GM19023 (cell line): ENCODE results near the gene TBX22.
"Not testable (repeated sequence)": the region's sequence is repeated elsewhere in the genome, so short reads cannot be mapped to it uniquely, and the experiment has no call there.

Experiments used
- ATAC-seq: cut with Tn5 transposase; IDR thresholded peaks from one replicate; pipeline ENCODE4 v1.9.1; 2021; ENCODE audit warnings: mild to moderate bottlenecking, moderate library complexity; ENCODE audit not compliant: unreplicated experiment

The TBX22 gene, protein sequence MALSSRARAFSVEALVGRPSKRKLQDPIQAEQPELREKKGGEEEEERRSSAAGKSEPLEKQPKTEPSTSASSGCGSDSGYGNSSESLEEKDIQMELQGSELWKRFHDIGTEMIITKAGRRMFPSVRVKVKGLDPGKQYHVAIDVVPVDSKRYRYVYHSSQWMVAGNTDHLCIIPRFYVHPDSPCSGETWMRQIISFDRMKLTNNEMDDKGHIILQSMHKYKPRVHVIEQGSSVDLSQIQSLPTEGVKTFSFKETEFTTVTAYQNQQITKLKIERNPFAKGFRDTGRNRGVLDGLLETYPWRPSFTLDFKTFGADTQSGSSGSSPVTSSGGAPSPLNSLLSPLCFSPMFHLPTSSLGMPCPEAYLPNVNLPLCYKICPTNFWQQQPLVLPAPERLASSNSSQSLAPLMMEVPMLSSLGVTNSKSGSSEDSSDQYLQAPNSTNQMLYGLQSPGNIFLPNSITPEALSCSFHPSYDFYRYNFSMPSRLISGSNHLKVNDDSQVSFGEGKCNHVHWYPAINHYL

DNA sequence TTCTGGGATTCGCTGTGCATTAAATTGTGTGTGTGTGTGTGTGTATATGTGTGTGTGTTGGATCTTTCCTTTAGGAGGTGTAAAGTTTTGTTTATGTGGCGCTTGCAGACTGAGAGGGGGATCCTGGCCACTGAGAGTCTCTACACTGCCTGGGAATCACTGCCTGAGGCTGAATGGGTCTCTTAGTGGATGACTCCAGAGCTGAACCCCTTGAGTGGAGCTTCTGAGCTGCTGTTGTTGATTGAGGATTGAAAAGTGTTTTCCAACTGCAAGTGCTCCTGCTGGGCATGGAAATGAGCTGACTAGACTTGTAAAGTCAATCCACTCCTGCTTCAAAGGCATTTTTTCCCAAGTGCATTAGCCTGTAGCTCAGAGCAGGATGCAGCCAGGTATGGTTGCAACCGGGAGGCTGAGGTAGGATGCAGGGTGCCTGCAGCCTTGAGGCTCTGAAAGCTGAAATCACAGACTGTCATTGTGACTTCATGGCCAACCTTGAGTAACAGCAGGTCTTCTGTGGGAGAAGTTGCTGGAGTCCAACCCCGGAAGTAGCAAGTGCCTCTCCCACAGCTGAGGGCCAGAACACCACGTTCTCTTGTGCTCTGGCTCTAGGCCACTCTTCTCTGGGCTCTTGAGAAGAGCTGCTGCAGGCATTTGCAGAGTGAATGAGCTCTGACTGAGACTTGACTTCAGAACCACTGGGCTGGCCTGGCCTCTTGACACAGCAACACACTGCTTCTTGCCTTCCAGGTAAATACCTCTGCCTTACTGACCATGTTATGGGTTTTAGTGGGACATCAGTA, at the start of gene TBX22:
TBX22 (plus strand) TSS at position 613 of the 800 bp plus-strand sequence. CDS start 7,517 bp downstream, outside the sequence.
- no peak for ATAC-seq

DNA sequence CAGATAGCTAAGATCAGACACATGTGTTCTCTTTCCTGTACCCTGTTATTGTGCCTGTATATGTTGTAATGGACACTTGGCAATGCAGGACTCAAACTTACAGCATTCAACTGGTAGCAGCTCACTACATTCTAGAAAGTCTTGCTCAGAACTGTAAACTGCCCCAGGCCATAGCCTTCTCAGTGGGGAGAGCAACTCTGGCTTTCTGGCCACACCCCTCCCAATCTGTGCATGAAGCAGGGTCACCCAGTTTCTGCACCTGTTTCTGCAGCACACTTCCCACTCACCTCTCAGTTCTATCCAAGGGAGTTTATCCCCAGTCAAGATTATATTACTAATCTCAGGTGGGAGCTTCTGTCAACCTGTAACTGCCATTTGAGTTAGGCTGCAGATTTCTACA, 38.9 kb upstream of the TBX22 start:
- no peak for ATAC-seq

DNA sequence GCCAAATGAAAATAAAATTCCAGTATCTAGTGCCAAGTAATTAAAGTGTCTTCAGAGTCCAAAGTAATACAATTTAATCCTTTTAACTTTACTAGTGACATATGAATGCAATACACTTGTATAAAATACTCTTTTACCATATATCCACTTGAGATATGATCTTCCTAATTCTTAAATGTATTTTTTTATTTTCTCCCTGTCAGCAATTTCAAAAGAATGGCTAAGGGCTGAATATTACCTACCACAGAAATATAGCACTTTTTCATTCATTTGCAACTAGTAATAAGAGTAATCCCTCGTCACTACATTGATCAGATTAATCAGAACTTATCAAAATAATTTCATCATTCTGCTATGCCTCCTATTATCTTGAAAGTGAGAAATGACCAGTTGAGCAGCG, 10.1 kb upstream of the TBX22 start:
- ATAC-seq = no peak

DNA sequence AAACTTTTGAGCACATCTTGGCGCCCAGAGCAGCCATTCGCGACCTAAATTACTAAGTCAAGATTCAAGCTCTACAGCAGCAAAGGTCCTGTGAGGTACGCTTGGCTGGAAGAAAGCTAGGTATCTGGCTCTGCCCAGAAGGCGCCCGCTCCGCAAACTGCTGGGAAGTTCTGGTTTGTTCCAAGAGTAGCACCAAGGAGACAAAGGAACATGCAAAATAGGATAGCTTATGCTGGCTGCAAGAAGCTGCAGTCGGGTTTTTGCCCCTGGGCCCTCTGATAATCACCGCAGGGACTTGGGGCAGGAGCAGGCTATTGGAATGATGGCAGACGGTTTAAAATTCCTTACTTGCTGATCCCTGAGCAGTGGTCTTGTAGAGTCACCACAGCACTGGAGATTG, 3.0 kb upstream of the TBX22 start:
- ATAC-seq = no peak

DNA sequence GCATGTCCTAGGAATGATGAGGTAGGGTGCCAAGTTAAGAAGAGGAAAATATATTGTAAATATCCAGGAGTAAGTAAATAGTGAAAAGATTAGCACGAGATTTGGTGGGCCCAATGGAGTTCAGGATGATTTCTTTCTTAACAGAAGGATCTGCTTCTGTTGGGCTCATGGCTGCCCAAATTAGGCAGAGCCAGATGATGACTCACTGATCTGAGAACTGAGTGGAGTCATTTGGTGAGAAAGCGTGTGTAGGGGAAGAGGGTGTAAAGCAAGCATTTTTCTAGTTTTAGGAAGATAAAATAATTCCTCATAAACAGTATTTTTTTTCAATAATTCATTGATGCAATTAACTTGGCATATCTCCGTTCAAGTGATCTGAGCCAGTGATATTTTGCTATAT, 1.6 kb downstream of the TBX22 start:
- no peak for ATAC-seq

DNA sequence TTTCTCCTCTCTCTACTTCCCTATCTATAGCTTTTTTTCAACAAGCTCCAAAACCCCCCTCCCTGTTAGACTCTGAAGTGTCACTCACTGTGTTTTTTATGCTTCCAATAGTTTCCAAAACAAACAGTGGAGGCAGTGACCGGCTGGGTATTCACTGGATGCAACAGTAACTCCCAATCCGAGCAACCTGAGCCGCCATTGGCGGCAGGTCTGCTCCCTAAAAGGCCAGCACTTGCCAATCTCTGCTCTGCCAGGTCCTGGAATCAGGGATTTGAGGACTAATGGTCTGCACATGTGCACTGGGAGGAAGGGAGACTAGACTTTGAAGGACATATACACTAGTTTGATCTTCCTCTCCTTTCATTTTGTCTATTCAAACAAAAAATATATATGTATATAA, 7.1 kb downstream of the TBX22 start:
- ATAC-seq = no peak

DNA sequence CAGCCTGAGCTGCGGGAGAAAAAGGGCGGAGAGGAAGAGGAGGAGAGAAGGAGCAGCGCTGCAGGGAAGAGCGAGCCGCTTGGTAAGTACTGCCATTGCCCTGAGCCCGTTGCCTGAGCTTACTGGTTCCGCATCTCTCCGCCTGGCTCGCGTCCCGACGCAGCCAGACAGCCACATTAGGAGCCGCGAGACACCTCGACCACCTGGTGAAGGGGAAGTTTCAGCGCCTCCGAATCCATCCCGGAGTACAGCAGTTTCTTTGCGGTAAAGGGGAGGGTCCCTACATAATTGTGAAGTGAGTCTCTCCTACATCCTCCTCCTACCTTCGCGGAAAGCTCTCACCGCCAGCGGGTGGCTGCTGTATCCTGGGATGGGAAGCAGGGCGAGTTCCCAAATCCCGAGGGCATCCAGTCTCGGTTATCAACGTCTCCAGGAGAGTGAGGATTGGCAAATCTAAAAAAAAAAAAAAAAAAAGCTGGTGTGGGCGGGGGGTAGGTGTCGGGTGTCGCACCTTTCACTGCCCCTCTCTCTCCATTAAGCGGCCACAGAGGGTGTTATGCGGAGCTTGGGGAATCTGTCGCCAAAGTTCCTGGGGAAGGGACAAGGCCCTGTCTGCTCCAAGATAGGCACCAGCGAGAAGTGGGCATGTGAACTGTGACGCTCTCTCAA, 7.9 kb downstream of the TBX22 start:
- no peak for ATAC-seq

DNA sequence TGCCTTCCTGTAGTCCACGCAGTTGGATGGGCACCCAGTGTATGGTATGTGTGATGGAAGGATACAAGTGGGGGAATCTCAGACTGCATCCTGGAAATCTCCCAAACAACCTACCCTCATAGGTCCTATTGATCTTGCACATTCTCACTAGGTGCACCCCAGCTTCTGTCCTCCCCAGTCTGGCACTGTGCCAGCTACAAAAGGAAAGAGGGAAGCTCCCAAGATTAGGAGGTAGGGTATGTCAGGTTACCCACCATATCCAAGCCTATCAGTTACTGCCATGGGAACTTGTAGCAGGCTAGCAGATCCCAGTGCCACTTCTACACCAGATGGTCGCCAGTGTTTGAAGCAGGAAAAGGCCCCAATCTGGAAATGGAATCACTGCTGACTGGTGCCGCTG, 11.6 kb downstream of the TBX22 start:
- no peak for ATAC-seq

DNA sequence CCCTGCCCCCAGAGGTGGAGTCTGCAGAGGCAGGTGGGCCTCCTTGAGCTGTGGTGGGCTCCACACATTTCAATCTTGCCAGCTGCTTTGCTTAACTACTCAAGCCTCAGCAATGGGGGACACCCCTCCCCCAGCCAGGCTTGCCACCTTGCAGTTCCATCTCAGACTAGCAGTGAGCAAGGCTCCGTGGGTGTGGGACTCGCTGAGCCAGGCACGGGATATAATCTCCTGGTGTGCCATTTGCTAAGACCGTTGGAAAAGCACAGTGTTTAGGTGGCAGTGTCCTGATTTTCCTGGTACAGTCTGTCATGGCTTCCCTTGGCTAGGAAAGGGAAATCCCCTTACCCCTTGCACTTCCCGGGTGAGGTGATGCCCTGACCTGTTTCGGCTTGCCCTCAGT, 51.6 kb downstream of the TBX22 start:
- ATAC-seq = not testable (repeated sequence)

DNA sequence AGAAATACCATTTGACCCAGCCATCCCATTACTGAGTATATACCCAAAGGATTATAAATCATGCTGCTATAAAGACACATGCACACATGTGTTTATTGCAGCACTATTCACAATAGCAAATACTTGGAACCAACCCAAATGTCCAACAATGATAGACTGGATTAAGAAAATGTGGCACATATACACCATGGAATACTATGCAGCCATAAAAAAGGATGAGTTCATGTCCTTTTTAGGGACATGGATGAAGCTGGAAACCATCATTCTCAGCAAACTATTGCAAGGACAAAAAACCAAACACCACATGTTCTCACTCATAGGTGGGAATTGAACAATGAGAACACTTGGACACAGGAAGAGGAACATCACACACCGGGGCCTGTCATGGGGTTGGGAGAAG, 61.1 kb downstream of the TBX22 start:
- not testable (repeated sequence) for ATAC-seq
